Measurements from ENCODE around the gene KCNQ1.
A peak's percentile ranks its signal among the peaks of the same experiment; 100 is the strongest.

Gene KCNQ1

GRCh38 chr11:2446590-2447252, 1.9 kb downstream of the KCNQ1 start:
- H3K9me3 ChIP-seq (ENCODE audit: control insufficient read depth, low read length): no peaks in the 10 kb centered on the region
- H3K9ac ChIP-seq (ENCODE audit: low read length): no peak overlapping the region
- DNase-seq: no peak
- peaks cover 9% of the 10 kb centered on the region for H3K4me1 ChIP-seq (ENCODE audit: control insufficient read depth, insufficient read depth, low read depth, low read length)
- no peaks in the 10 kb centered on the region for H3K36me3 ChIP-seq (ENCODE audit: control insufficient read depth in 1 of 2, insufficient read depth in 2 of 2, low read depth in 1 of 2, low read length in 2 of 2)
- H3K14ac ChIP-seq (ENCODE audit: low read length in 2 of 2): no peak overlapping the region
- no peak overlapping the region for H3K4ac ChIP-seq (ENCODE audit: low read depth in 1 of 2, low read length in 2 of 2)
- no peak overlapping the region for H2BK12ac ChIP-seq (ENCODE audit: low read length in 2 of 2)
- H3K4me2 ChIP-seq (ENCODE audit: low read length, poor library complexity, severe bottlenecking): no peak overlapping the region
- peak overlapping the region in 1 of 2 experiments; percentile 11 for H3K4me3 ChIP-seq (ENCODE audit: insufficient read depth in 1 of 2, low read depth in 1 of 2, low read length in 2 of 2)
- WGBS: 85% methylated on average over 12 of the region's 15 CpGs
- H3K27me3 ChIP-seq (ENCODE audit: control insufficient read depth in 1 of 2, insufficient read depth in 1 of 2, low read length in 2 of 2): peaks cover 80 to 81% of the 10 kb centered on the region in 2 experiments
- H3K27ac ChIP-seq (ENCODE audit: low read length, poor library complexity, severe bottlenecking): no peak overlapping the region
- H3K18ac ChIP-seq (ENCODE audit: low read depth in 1 of 2, low read length in 2 of 2): no peak overlapping the region
- no peak overlapping the region for H2AFZ ChIP-seq (ENCODE audit: low read depth, low read length)
- H4K8ac ChIP-seq (ENCODE audit: low read length): no peak overlapping the region
- no peak overlapping the region for H2BK120ac ChIP-seq (ENCODE audit: low read depth, low read length)
- H2BK15ac ChIP-seq (ENCODE audit: low read depth, poor library complexity, severe bottlenecking): no peak overlapping the region
- no peak overlapping the region for H2BK5ac ChIP-seq (ENCODE audit: low read depth, low read length, poor library complexity, severe bottlenecking)
- no peaks in the 10 kb centered on the region for H3K79me1 ChIP-seq (replicated peaks; ENCODE audit: low read length, poor library complexity, severe bottlenecking)
- H2AK5ac ChIP-seq (ENCODE audit: low read length, severe bottlenecking): no peak overlapping the region
- H3K23ac ChIP-seq (ENCODE audit: low read length in 2 of 2): no peak overlapping the region
- H4K91ac ChIP-seq (ENCODE audit: low read length): no peak overlapping the region

DNA sequence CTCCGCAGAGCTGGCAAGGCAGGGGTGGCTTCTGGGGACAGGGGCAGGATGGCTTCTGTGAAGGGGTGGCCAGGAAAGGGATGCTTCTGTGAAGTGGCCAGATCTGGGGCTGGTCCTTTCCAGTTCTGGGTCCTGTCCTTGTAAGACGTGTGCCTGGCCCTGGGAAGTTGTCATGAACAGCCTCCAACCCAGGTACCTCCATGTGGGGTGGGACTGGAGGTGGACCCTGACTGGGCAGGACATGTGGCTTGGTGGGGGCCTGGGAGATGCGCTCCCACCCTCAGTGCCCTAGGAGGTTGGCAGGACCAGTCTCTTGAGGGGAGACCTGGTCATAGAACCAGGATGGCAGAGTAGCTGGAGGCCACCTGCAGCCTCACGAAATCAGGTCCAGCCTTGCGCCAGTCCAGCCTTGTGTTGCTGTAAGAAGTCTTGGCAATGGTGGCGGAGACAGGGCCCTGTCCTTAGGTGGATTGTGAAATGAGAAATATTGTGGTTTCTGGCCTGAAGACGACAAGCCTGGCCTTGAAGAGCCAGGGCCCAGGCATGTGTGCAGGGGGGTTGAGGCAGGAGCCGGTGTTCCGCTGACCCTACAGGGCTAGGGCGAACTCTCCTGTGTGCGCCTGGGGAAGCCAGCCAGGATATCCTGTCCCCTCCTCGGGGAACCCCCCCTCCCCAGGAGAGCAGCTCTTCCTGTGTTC, 2.6 kb downstream of the KCNQ1 start:
- no peak overlapping the region for H3K4me3 ChIP-seq (ENCODE audit: insufficient read depth in 1 of 2, low read depth in 1 of 2, low read length in 2 of 2)
- no peak overlapping the region for H2BK12ac ChIP-seq (ENCODE audit: low read length in 2 of 2)
- no peak overlapping the region for H3K4ac ChIP-seq (ENCODE audit: low read depth in 1 of 2, low read length in 2 of 2)
- H3K79me1 ChIP-seq (replicated peaks; ENCODE audit: low read length, poor library complexity, severe bottlenecking): no peaks in the 10 kb centered on the region
- no peak overlapping the region for H3K18ac ChIP-seq (ENCODE audit: low read depth in 1 of 2, low read length in 2 of 2)
- H3K4me2 ChIP-seq (ENCODE audit: low read length, poor library complexity, severe bottlenecking): no peak overlapping the region
- peaks cover 9% of the 10 kb centered on the region for H3K4me1 ChIP-seq (ENCODE audit: control insufficient read depth, insufficient read depth, low read depth, low read length)
- 76% methylated on average over 12 of the region's 12 CpGs for WGBS
- no peak overlapping the region for H3K14ac ChIP-seq (ENCODE audit: low read length in 2 of 2)
- H3K36me3 ChIP-seq (ENCODE audit: control insufficient read depth in 1 of 2, insufficient read depth in 2 of 2, low read depth in 1 of 2, low read length in 2 of 2): no peaks in the 10 kb centered on the region
- no peak overlapping the region for H4K8ac ChIP-seq (ENCODE audit: low read length)
- H3K23ac ChIP-seq (ENCODE audit: low read length in 2 of 2): no peak overlapping the region
- no peak overlapping the region for H4K91ac ChIP-seq (ENCODE audit: low read length)
- no peak overlapping the region for H2BK15ac ChIP-seq (ENCODE audit: low read depth, poor library complexity, severe bottlenecking)
- no peak overlapping the region for H2BK5ac ChIP-seq (ENCODE audit: low read depth, low read length, poor library complexity, severe bottlenecking)
- peaks cover 81 to 86% of the 10 kb centered on the region in 2 experiments for H3K27me3 ChIP-seq (ENCODE audit: control insufficient read depth in 1 of 2, insufficient read depth in 1 of 2, low read length in 2 of 2)
- no peaks in the 10 kb centered on the region for H3K9me3 ChIP-seq (ENCODE audit: control insufficient read depth, low read length)
- no peak overlapping the region for H2BK120ac ChIP-seq (ENCODE audit: low read depth, low read length)
- no peak for DNase-seq
- H2AFZ ChIP-seq (ENCODE audit: low read depth, low read length): no peak overlapping the region
- no peak overlapping the region for H2AK5ac ChIP-seq (ENCODE audit: low read length, severe bottlenecking)
- no peak overlapping the region for H3K9ac ChIP-seq (ENCODE audit: low read length)
- H3K27ac ChIP-seq (ENCODE audit: low read length, poor library complexity, severe bottlenecking): no peak overlapping the region

- Histone ChIP-seq H3K4ac (ENCODE audit: low read depth in 1 of 2, low read length in 2 of 2) (no peak overlapping the region), H2AFZ (ENCODE audit: low read depth, low read length) (no peak overlapping the region), H3K27ac (ENCODE audit: low read length, poor library complexity, severe bottlenecking) (no peak overlapping the region), H3K79me1 (replicated peaks; ENCODE audit: low read length, poor library complexity, severe bottlenecking) (no peaks in the 10 kb centered on the region), H3K4me2 (ENCODE audit: low read length, poor library complexity, severe bottlenecking) (no peak overlapping the region), H3K4me3 (ENCODE audit: insufficient read depth in 1 of 2, low read depth in 1 of 2, low read length in 2 of 2) (no peak overlapping the region), H2BK5ac (ENCODE audit: low read depth, low read length, poor library complexity, severe bottlenecking) (no peak overlapping the region), H3K14ac (ENCODE audit: low read length in 2 of 2) (no peak overlapping the region), H3K18ac (ENCODE audit: low read depth in 1 of 2, low read length in 2 of 2) (no peak overlapping the region), H3K23ac (ENCODE audit: low read length in 2 of 2) (no peak overlapping the region), H3K9ac (ENCODE audit: low read length) (no peak overlapping the region), H2BK120ac (ENCODE audit: low read depth, low read length) (no peak overlapping the region), H4K8ac (ENCODE audit: low read length) (no peak overlapping the region), H2BK15ac (ENCODE audit: low read depth, poor library complexity, severe bottlenecking) (no peak overlapping the region), H3K4me1 (ENCODE audit: control insufficient read depth, insufficient read depth, low read depth, low read length) (peaks cover 9% of the 10 kb centered on the region), H3K9me3 (ENCODE audit: control insufficient read depth, low read length) (no peaks in the 10 kb centered on the region), H3K36me3 (ENCODE audit: control insufficient read depth in 1 of 2, insufficient read depth in 2 of 2, low read depth in 1 of 2, low read length in 2 of 2) (no peaks in the 10 kb centered on the region), H4K91ac (ENCODE audit: low read length) (no peak overlapping the region), H2BK12ac (ENCODE audit: low read length in 2 of 2) (no peak overlapping the region), H3K27me3 (ENCODE audit: control insufficient read depth in 1 of 2, insufficient read depth in 1 of 2, low read length in 2 of 2) (peaks cover 79 to 83% of the 10 kb centered on the region in 2 experiments), H2AK5ac (ENCODE audit: low read length, severe bottlenecking) (no peak overlapping the region)
- DNase-seq: no peak
- 89% methylated on average over 10 of the region's 10 CpGs for WGBS
Observed at GRCh38 chr11:2447951-2448650, 3.3 kb downstream of the KCNQ1 start.

Data from mesenchymal stem cell (in vitro differentiated cells and primary cell).